ENCODE results near the gene MMAB.
A peak's percentile ranks its signal among the peaks of the same experiment; 100 is the strongest.

Gene MMAB

DNA sequence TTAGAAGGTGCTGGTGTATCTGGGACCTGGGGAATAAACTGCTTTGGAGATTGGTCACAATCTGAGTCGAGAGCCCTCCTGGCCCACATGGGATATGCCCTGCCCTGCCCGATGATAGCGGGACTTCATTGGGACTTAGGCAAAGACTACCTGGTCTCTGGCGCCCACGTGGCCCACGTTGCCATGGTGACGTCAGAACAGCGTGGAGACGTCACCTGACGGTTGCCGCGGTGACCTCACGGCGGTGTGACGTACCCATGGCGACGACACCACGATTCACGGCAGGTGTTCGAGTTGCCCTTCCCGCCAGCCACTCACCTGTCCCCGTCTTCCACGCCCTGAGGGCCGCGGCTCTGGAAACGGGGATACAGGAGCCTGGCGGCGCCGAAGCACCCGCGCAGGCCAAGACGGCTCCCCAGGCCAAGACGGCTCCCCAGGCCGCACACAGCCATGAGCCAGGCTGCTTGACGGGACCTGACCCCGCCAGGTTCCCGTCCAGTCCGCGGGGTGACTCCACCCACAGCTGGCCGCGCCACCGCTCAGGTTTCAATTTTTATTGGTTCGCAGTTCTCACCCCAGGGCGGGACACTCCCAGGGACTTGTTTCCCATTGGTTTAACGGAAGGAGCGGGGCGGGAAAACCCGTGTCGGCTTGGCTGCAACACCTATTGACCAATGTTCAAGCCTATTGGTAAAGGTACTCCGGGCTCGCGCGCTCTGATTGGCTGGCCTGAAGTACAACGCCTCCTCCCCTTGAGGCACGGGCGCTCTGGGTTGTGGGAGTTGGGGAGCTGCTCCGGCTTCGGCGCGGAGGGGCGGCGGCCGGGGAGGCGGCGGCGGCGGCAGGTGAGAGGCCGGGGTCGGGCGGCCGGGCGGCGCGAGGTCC, at the start of gene MMAB, which contains the start of gene MVK:
TSS of gene MMAB (minus strand) at position 476 of the 885 bp plus-strand sequence. CDS start at position 452, 24 bp downstream.
TSS of gene MVK (plus strand) at position 766 of the 885 bp plus-strand sequence. CDS start 1,029 bp downstream, outside the sequence.
- TF ChIP-seq, protein P1, sequence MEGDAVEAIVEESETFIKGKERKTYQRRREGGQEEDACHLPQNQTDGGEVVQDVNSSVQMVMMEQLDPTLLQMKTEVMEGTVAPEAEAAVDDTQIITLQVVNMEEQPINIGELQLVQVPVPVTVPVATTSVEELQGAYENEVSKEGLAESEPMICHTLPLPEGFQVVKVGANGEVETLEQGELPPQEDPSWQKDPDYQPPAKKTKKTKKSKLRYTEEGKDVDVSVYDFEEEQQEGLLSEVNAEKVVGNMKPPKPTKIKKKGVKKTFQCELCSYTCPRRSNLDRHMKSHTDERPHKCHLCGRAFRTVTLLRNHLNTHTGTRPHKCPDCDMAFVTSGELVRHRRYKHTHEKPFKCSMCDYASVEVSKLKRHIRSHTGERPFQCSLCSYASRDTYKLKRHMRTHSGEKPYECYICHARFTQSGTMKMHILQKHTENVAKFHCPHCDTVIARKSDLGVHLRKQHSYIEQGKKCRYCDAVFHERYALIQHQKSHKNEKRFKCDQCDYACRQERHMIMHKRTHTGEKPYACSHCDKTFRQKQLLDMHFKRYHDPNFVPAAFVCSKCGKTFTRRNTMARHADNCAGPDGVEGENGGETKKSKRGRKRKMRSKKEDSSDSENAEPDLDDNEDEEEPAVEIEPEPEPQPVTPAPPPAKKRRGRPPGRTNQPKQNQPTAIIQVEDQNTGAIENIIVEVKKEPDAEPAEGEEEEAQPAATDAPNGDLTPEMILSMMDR (IDR thresholded peaks at IDR 0.05; ENCODE audit: low read depth, low read length, missing control alignments) = no peak
- peak within 1 kb of the TSS; percentile 70 for H3K4me3 ChIP-seq (replicated peaks; ENCODE audit: low read depth, low read length)
- peak; percentile 98 for DNase-seq (ENCODE audit: extremely low read depth, low read depth)

DNA sequence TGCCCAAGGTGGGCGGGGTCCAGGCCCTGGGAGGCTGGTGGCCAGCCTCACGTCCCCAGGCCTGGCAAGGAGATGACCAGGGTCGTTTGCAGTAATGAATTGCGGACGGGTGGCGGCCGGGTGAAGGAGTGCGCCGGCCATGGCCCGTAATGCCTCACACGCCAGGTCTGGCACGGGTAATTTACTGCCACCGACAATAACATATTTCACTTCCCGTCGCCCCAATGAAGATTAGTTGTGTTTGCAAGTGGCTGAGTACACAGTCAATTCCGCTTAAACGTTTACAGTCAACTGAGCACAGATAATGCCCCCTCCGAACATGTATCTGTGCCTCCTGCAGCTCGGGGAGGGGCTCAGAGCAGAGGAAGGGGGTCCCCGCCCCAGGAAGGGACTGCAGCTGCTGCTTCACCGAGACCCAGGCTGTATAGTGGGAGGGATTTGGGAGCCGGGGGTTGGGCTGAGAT, 48.6 kb upstream of the MMAB start:
- H3K4me3 ChIP-seq (replicated peaks; ENCODE audit: low read depth, low read length) = no peak overlapping the region
- TF ChIP-seq, protein P1 (IDR thresholded peaks at IDR 0.05; ENCODE audit: low read depth, low read length, missing control alignments) = no peak

DNA sequence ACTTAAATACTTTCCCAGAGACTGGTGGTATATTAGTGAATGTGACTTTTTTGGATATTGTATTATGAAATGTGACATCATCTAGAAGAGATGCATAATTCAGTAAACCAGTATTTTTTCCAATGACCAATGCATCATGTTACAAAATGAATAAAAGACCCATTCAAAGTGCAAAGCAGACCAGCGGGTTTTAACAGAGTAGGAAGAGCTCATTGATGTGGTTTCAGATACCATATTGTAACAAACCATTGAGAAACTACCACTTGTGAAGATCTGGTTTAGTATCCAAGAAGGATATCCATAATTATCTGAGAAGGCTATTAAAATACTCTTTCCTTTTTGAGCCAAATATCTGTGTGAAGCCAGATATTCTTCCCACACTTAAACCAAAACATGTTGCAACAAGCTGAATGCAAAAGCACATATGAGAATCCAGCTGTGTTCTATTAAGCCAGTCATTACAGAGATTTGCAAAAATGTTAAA, 47.9 kb upstream of the MMAB start:
- H3K4me3 ChIP-seq (replicated peaks; ENCODE audit: low read depth, low read length) = no peak overlapping the region
- TF ChIP-seq, protein P1 (IDR thresholded peaks at IDR 0.05; ENCODE audit: low read depth, low read length, missing control alignments) = no peak
- peak; percentile 29 for DNase-seq (ENCODE audit: extremely low read depth, low read depth)

More for the DNA sequence above, 48.6 kb upstream of the MMAB start:
- DNase-seq (ENCODE audit: extremely low read depth, low read depth) = no peak

DNA sequence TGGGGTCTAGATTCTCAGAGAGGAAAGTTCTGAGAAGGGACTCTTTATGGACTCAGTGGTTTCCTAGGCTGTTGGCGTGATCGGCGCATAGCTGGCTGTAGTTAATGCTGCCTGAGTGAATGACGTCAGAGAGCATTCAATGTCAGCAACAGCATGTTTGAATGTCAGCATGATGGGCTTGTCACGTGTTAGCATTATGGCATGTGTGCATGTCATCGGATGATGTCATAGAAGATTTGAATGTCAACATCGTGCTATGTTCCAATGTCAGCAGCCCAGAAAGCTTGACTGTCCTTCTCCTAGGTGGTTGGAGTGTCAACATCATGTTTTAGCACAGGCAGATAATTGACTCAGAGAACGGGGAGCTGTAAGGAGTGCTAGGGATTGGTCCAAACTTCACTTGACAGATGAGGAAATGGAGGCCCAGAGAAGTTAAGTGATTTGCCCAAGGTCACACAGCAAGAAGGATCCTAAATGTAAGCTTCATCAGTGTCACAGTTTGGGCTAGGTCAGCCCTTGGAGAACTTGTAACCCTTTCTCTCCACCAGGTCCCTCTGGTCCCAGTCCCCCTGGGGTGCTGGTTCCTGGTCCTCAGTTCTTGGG, 45.8 kb upstream of the MMAB start:
- no peak overlapping the region for H3K4me3 ChIP-seq (replicated peaks; ENCODE audit: low read depth, low read length)
- TF ChIP-seq, protein P1 (IDR thresholded peaks at IDR 0.05; ENCODE audit: low read depth, low read length, missing control alignments) = no peak
- no peak for DNase-seq (ENCODE audit: extremely low read depth, low read depth)

DNA sequence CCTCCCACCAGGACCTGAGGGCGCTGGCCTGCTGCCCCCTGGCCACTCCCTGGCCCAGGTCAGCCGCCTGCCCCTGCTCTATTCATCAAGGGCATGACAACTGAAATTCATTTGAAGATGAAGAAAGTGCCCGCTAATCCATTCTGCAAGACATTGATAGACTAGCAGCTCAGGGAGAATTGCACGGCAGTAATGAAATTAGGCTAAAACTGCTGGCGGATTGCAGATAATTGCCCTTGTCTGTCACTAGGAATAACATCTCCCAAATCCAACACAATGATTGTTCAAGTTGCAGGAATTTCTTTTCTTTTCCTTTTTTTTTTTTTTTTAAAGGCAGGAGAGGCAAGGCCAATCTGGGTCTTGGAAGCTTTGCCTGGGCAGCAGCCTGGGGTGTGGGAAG, 44.8 kb upstream of the MMAB start:
- TF ChIP-seq, protein P1 (IDR thresholded peaks at IDR 0.05; ENCODE audit: low read depth, low read length, missing control alignments) = no peak
- no peak overlapping the region for H3K4me3 ChIP-seq (replicated peaks; ENCODE audit: low read depth, low read length)
- DNase-seq (ENCODE audit: extremely low read depth, low read depth) = no peak

DNA sequence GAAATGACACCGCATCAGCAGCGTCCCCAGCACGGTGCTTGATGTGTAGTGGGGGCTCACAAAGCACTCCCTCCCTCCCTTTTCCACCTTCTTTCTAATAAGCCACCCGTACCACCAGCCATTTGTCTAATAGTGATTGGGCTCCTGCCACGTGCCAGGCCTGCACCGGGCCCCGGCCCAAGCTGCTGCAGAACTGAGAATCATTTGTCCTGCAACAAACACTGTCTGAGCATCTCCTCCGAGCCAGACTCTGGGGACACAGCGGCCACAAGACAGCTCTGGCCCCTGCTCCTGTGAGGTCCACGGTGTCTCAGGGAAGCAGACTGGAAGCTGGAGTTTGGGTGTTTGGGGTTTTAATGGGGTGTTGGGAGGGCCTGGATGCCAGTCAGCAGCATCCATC, 44.2 kb upstream of the MMAB start:
- no peak overlapping the region for H3K4me3 ChIP-seq (replicated peaks; ENCODE audit: low read depth, low read length)
- TF ChIP-seq, protein P1 (IDR thresholded peaks at IDR 0.05; ENCODE audit: low read depth, low read length, missing control alignments) = no peak
- no peak for DNase-seq (ENCODE audit: extremely low read depth, low read depth)
